NB4 (cell line): Measurements from ENCODE around the gene ZBTB4.
"Not testable (repeated sequence)": the region's sequence is repeated elsewhere in the genome, so short reads cannot be mapped to it uniquely, and the experiment has no call there.

ENCODE experiments used
- CTCF ChIP-seq: IDR thresholded peaks from one replicate; pipeline ENCODE4 v1.5.1; 2012; ENCODE audit warnings: low read depth, low read length
- POLR2A ChIP-seq: IDR thresholded peaks from 2 replicates; pipeline ENCODE4 v1.6.1; 2011; ENCODE audit warnings: mild to moderate bottlenecking; ENCODE audit not compliant: insufficient read length; ENCODE audit errors: extremely low read depth

GRCh38 chr17:7481842-7482741 lies 2.7 kb upstream of the ZBTB4 start:
- not testable (repeated sequence) for TF ChIP-seq POLR2A, CTCF
